ENCODE data around the gene ITGA11. TPM values are rescaled to one million over a fixed set of nuclear protein-coding genes. Genes with fewer than 3 reads are reported as not detected.

ITGA11 gene
- total and polyA plus RNA-seq, 9 donors = 1.2 to 34.5 (median 4.4) TPM

- peak overlapping the region; percentile 16 for H3K4me3 ChIP-seq
- intact Hi-C loops (cut with DNase I) = no loop called here
- H3K27me3 ChIP-seq = no peaks in the 10 kb centered on the region
- H3K9me3 ChIP-seq = no peaks in the 10 kb centered on the region
- peak in 1 of 5 donors; percentile 21 for DNase-seq
- WGBS, 3 donors = 3 to 21% (median 8%) methylated on average over 6 of the region's 6 CpGs
- TF ChIP-seq CTCF (IDR thresholded peaks at IDR 0.05) (no peak), POLR2A (IDR thresholded peaks at IDR 0.05) (no peak), EP300 (IDR thresholded peaks at IDR 0.05) (no peak)
- no peaks in the 10 kb centered on the region for H3K36me3 ChIP-seq
- H3K4me1 ChIP-seq (ENCODE audit: insufficient read depth) = no peaks in the 10 kb centered on the region
- peak overlapping the region in 1 of 2 donors; percentile 55 for H3K27ac ChIP-seq
Measured at GRCh38 chr15:68298882-68299381, 133.0 kb downstream of the ITGA11 start.

- peak in 1 of 5 donors; percentile 4 for DNase-seq
- Histone ChIP-seq H3K36me3 (no peaks in the 10 kb centered on the region), H3K27me3 (no peaks in the 10 kb centered on the region), H3K4me3 (no peak overlapping the region), H3K9me3 (no peaks in the 10 kb centered on the region), H3K27ac (no peak overlapping the region), H3K4me1 (ENCODE audit: insufficient read depth) (no peaks in the 10 kb centered on the region)
- TF ChIP-seq EP300 (IDR thresholded peaks at IDR 0.05) (no peak), POLR2A (IDR thresholded peaks at IDR 0.05) (no peak), CTCF (IDR thresholded peaks at IDR 0.05) (no peak)
- intact Hi-C loops (cut with DNase I) = no loop called here
- WGBS, 3 donors = 77 to 89% (median 82%) methylated on average over 3 of the region's 3 CpGs
Measured at GRCh38 chr15:68298336-68298735, 133.6 kb downstream of the ITGA11 start.

GRCh38 chr15:68295014-68295805, 136.8 kb downstream of the ITGA11 start:
- no peak for TF ChIP-seq CTCF (IDR thresholded peaks at IDR 0.05)
- no peak for TF ChIP-seq POLR2A (IDR thresholded peaks at IDR 0.05)
- TF ChIP-seq EP300 (IDR thresholded peaks at IDR 0.05) = no peak
- Histone ChIP-seq H3K27ac (no peak overlapping the region), H3K4me3 (no peak overlapping the region), H3K9me3 (no peaks in the 10 kb centered on the region), H3K4me1 (ENCODE audit: insufficient read depth) (no peaks in the 10 kb centered on the region), H3K36me3 (no peaks in the 10 kb centered on the region), H3K27me3 (no peaks in the 10 kb centered on the region)
- intact Hi-C loops (cut with DNase I) = no loop called here
- 43 to 60% (median 57%) methylated on average over 4 of the region's 4 CpGs for WGBS, 3 donors
- DNase-seq = no peak

- H3K4me1 ChIP-seq (ENCODE audit: insufficient read depth) = peaks cover under 1% of the 10 kb centered on the region
- TF ChIP-seq POLR2A (IDR thresholded peaks at IDR 0.05) = no peak
- no peak for TF ChIP-seq CTCF (IDR thresholded peaks at IDR 0.05)
- no peak for TF ChIP-seq EP300 (IDR thresholded peaks at IDR 0.05)
- no peaks in the 10 kb centered on the region for H3K36me3 ChIP-seq
- no peaks in the 10 kb centered on the region for H3K27me3 ChIP-seq
- intact Hi-C loops (cut with DNase I) = no loop called here
- no peak overlapping the region for H3K27ac ChIP-seq
- H3K4me3 ChIP-seq = no peak overlapping the region
- DNase-seq = no peak
- no peaks in the 10 kb centered on the region for H3K9me3 ChIP-seq
Measured at GRCh38 chr15:68292967-68293366, 139.0 kb downstream of the ITGA11 start.

Measured in ovary (tissue), 9 donors.